ENCODE measurements around the gene HYI. TPM values are rescaled to one million over a fixed set of nuclear protein-coding genes. Genes with fewer than 3 reads are reported as not detected.
"Not testable (repeated sequence)": the region's sequence is repeated elsewhere in the genome, so short reads cannot be mapped to it uniquely, and the experiment has no call there.

The HYI gene, protein sequence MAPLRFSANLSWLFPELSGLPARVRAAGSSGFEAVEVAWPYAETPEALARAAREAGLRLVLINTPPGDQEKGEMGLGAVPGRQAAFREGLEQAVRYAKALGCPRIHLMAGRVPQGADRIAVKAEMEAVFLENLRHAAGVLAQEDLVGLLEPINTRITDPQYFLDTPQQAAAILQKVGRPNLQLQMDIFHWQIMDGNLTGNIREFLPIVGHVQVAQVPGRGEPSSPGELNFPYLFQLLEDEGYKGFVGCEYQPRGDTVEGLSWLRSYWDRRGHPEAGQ
- 18.3 TPM for polyA plus RNA-seq (ENCODE audit: insufficient read length)

DNA sequence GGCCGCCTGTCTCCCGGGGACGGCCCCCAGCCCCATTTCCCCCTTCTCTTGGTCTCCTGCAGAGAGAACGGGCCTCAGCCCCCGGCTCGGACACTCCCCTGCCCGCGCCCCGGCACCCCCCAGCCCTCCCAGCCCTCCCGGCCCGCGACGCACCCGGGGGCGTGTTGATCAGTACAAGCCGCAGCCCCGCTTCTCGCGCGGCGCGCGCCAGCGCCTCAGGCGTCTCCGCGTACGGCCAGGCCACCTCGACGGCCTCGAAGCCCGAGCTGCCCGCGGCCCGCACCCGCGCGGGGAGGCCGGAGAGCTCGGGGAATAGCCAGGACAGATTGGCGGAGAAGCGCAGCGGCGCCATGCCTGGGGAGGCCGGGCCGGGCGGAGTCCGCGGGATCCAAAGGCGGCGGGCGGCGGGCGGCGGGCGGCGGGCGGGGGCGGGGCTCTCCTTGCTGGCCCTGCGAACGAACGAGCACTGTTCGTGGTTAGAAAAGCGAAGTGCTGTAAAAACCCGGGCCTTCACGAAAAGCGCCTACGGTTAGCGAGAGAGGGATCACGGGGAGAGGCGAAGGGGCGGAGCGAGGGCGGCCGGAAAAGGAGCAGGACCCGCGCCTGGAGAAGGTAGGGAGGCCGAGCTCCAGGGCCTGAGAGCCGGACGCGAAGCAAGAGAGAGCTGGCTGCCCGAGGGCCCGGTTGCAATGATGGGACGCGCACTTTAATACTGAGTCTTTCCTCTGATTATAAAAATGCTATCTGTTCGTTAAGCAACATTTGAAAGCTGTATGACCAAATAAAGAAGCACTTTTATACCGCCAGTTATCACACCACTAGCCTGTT lies at the start of gene HYI:
Gene HYI (minus strand): TSS at position 490 of the 828 bp plus-strand sequence. CDS start 138 bp downstream, at position 352.
- DNase-seq (ENCODE audit: low read depth), result peak; percentile 63

DNA sequence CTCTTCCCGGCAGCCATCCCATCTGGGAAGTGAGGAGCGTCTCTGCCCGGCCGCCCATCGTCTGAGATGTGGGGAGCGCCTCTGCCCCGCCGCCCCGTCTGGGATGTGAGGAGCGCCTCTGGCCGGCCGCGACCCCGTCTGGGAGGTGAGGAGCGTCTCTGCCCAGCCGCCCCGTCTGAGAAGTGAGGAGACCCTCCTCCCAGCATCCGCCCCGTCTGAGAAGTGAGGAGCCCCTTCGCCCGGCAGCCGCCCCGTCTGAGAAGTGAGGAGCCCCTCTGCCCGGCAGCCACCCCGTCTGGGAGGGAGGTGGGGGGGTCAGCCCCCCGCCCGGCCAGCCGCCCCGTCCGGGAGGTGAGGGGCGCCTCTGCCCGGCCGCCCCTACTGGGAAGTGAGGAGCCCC lies 48.1 kb upstream of the HYI start:
- DNase-seq (ENCODE audit: low read depth), result not testable (repeated sequence)

DNA sequence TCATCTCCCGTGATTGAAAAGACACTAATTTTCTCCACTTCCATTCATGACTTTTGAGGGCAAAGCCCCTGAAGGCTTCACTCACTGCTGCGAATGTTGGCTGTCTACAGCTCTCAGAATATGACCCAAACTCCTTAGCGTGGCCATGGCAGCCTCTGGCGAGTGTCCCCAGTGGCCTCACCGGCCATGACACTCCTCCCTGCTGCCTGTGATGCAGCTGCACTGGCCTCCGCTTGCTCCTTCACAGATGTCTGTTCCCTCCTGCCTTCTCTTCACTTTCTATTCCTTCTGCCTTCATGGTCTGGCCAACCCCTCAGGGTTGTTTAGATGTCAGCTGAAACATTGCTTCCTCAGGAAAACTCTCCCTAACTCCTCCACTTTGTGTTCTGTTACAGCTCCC lies 46.2 kb upstream of the HYI start:
- DNase-seq (ENCODE audit: low read depth), result no peak

DNA sequence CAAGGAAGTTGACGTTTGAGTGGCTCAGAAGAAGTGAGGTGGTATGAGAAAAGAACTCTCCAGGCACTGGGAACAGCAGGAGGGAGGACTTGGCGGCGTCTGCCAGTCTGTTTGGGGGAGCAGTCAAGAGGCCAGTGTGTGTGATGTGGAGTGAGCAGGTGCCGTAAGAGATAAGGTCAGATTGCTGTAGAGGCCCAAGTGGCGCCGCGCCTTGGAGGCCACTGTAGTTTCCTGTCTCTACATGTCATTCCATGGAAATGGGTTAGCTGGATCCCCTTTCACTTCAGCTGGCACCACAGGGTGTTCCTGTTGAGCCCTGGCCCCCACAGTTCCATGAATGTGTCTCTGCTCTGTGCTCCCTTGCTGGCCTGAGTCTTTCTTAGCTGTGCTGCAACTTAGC lies 41.5 kb upstream of the HYI start:
- DNase-seq (ENCODE audit: low read depth), result no peak

DNA sequence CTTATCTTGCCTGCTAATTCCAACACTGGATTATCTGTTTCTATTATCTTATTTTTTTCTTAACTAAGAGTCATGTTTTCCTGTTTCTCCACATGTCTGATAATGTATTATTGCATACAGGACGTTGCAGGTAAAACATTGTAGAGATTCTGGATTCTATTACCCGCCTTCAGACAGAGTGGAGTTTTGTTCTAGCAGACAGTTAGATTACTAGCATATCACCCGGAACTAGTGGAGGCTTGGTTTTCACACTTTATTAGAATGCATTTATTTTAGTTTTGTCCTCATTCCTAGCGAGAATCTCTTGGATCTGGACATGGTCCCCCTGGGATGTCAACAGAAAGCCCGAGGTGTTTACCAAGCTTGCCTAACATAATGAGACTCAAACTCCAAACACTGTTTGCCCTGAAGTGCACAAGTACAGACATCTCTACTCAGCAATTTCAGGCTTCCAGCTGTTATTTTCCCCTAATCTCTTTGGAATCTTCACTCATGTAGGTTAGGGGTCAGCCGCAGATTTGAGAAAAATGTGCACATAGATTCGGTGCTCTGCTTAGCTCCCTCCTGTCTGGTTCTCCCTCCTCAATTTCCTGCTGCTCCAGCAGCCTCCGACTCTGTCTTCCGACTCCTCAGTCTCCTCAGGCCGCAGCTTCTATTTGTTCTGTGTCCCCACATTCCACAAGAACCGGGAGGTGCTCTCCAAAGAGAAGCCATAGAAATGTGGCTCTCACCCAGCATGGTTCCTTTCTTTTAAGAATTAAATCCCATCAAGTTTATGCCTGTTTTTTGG lies 40.1 kb upstream of the HYI start:
- DNase-seq (ENCODE audit: low read depth), result no peak

DNA sequence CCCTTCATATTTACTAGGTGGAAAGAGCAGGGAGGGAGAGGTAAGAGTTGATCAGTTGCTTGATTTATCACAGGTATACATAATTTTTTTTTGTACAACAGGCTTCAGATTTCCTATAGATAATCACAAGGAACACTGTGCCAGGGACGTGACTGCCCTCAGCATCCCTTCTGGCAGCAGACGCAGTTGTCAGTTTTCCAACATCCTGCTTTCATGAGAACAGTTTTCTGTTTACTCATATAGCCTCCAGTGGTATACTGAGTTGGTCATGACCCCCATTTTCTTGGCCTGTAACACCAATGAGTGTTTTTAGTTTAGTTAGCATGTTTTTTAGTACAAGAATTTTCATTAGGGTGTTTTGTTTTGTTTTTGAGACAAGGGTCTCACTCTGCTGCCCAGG lies 39.1 kb upstream of the HYI start:
- DNase-seq (ENCODE audit: low read depth), result no peak

DNA sequence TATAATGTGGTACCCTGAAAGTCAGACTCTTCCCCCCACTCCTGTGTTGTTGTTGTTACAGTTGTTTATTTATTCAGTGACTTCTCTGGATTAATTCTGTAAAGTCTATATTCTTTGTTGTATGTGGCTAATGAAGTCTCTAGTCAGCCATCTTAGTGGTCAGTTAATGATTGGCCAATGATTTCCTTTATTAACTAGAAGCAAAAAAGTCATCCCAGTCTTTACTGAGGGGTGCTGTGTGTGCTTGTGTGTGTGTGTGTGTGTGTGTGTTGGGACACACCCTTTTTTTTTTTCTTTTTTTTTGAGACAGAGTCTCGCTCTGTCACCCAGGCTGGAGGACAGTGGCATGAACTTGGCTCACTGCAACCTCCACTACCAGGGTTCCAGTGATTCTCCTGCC lies 37.3 kb upstream of the HYI start:
- no peak for DNase-seq (ENCODE audit: low read depth)

DNA sequence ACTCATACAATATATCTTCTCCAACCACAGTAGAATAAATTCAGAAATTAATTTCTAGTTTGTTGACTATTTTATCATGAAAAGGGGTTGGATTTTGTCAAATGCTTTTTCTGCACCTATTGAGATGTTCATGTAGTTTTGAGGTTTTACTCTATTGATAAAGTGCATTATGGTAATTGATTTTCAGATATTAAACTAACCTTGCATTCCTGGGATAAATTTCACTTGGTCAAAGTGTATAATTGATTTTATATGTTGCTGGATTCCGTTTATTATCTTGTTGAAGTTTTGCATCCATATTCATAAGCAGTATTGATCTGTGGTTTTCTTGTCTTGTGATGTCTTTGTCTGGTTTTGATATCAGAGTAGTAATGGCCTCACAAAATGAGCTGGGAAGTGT lies 34.4 kb upstream of the HYI start:
- no peak for DNase-seq (ENCODE audit: low read depth)

DNA sequence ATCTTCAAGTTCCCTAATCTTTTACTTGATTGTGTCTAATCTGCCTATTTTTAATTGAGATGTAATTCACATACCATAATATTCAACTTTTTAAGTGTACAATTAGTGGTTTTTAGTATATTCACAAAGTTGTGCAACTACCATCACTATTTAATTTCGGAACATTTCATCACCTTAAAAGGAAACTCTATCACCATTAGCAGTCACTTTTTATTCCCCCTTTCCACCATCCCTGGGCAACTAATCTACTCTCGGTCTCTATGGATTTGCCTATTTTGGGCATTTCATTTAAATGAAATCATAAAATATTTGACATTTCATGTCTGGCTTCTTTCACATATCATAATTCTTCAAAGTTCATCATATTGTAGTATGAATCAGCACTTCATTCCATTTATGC lies 30.6 kb upstream of the HYI start:
- DNase-seq (ENCODE audit: low read depth), result no peak

DNA sequence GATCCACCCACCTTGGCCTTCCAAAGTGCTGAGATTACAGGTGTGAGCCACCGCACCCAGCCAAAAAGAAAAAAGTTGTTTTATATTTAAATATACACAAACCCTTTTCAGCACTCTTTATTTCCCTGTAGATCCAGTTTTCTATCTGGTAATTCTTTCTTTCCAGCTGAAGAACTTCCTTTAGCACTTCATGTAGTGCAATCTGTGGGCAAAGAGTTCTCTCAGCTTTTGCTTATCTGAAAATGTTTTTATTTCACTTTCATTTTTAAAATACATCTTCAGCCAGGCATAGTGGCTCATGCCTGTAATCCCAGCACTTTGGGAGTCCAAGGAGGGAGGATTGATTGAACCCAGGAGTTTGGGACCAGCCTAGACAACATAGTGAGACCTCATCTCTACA lies 28.5 kb upstream of the HYI start:
- no peak for DNase-seq (ENCODE audit: low read depth)

DNA sequence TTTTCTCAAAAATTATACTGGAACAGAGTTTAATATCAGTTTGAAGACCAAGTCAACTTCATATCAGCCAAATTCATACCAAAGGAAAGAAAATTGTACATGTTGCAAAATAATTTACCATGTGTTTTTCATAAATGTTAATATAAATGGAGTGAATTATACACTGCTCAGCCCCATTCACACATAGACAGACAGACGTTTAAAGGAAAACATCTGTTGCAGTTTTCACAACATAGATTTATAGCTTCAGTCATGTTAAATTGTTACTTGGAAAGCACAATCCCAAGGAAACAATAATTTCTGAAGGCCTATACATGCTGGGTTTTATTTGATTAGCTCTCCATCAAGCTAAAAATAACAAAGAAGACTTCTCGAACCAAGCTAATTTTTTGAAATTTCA lies 27.8 kb upstream of the HYI start:
- DNase-seq (ENCODE audit: low read depth), result no peak

DNA sequence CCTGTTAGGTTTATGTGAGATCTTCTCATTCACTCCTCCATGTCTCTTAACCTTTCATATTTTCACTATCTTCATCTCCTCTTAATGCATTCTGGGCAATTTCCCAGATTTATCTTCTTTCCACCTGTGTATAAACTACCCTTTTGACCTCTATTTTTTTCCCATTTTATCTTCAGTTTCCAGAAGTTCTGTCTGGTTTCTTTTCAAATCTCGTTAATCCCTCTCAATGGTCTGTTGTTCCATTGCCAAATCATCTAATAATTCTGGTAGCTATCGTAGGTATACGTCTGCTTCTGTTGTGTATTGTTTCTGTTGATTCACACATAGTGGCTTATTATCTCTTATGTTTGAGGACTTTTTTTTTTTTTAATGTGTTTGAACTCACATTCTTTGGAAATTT lies 25.7 kb upstream of the HYI start:
- no peak for DNase-seq (ENCODE audit: low read depth)

DNA sequence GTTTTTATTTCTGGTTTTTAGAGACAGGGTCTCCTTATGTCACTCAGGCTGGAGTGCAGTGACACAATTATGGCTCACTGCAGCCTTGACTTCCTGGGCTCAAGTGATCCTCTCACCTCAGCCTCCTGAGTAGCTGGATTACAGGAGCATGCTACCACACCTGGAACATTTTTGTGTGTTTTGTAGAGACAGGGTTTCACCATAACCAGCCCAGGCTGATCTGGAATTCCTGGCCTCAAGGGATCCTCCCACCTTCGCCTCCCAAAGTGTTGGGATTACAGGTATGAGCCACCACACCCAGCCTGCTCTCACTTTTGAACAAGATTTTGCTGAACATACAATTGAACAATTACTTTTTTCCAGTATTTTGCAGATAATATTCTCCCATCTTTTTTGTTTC lies 24.0 kb upstream of the HYI start:
- DNase-seq (ENCODE audit: low read depth), result no peak

DNA sequence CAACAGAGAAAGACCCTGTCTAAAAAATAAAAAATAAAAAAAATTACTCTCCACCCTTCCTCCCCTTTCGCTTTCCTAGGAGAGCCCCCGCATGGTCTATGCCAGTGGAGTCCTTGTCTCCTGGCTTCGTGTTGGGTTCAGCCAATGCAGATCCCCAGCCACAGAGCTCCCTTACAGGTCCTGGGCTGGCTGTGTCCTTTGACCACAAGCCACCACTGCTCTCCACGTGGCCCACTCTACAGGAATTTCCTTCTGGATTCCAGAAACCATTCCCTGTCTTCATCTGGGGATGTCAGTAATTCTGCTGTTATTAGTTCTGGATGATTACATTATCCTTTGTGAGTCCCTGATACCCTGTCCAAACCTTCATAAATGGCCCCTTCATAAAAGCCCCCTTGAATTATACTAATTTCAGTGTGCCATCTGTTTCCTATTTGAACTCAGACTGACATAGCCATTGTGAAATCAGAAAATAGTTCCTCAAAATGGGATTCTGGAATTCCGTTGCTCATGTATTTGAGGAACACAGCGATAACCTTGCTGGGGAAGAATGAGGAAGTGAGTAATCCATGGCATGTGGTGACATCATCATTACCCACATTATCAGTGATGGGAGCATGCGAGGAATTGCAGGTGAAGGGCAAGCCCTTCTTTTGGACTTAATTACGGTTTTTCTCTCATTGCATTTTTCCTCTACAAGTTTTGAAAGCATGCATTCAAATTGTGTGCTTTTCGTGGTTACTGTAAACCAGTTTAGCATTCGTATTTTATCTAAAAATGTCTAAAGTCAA lies 22.1 kb upstream of the HYI start:
- DNase-seq (ENCODE audit: low read depth), result not testable (repeated sequence)

DNA sequence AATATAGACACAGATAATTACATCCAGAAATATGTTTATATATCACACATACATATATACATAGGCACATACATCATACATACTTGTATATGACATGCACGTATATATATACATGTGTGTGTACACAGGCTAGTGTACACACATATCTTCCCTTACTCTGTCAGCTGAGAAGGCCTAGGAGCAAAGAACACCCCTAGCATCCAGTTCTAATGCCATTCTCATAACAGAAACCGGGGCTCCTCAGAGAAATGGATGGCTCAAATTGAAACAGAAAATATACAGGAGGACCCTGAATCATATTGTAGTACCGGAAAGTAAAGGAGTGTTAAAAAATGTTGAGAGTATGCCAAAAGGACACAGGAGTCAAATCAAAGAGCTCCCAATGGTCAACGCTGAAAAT lies 19.7 kb upstream of the HYI start:
- DNase-seq (ENCODE audit: low read depth), result no peak

DNA sequence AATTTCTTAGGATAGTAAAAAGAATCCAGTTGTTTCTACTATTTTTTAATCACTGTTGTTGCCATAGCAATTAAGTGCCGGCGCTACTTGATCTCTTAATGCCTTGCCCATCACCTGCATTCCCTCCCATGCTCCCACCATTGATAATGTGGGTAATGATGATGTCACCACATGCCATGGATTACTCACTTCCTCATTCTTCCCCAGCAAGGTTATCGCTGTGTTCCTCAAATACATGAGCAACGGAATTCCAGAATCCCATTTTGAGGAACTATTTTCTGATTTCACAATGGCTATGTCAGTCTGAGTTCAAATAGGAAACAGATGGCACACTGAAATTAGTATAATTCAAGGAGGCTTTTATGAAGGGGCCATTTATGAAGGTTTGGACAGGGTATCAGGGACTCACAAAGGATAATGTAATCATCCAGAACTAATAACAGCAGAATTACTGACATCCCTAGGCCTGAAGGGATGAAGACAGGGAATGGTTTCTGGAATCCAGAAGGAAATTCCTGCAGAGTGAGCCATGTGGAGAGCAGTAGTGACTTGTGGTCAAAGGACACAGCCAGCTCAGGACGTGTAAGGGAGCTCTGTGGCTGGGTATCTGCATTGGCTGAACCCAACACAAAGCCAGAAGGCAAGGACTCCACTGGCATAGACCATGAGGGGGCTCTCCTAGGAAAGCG lies 18.9 kb upstream of the HYI start:
- DNase-seq (ENCODE audit: low read depth), result not testable (repeated sequence)

DNA sequence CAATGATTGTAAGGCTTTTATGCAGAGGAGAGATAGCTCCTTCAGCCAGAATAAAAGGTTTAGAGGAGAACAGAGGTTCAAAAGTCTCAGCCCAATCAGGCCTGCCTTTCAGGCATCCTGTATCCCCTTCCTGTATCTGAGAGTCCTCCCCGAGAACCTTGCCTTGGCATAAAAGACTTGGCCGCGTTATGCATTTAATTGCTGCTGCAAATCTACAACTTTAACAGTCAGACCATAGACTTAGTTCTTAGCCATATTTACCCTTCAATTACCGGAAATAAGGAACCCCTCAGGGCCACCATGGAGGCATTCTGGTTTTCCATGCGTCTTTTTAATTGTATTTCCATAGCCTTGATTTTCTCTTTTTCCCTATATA lies 18.3 kb upstream of the HYI start:
- DNase-seq (ENCODE audit: low read depth), result no peak

DNA sequence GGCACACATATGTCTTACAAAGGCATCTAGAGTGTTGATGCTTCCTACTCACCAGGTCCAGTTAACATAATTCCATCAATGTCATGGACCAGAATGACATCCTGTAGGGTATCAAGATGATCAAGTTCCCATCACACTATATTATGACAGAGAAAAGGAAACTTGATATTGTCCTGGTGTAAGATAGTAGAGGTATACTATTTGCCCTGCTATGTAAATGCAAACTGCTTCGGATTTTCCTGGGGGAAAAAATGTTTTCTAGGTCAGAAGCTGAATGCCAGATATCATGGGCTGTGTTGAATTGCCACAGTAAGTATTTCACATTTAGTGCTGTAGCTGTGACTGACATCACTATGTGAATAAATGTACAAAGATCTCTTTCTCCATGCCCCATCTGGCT lies 16.2 kb upstream of the HYI start:
- DNase-seq (ENCODE audit: low read depth), result no peak

DNA sequence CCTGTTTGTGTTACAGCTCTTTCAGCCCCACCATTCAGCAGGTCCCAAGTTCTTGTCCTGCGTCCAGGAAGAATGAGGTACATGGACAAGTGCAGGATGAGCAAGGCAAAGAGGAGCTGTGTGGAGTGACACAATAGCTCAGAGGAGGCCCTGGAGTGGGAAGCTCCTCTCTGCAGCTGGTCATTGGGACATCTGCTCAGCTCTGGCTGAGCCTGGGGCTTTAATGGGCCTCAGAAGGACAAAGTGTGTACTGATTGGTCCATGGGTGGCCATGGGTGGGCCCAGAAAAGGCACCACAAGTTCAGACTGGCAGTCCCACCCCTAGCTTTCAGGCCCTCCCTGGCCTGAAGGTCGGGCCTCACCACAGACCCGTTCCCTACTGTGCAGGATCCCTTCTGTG lies 14.7 kb upstream of the HYI start:
- DNase-seq (ENCODE audit: low read depth), result no peak

DNA sequence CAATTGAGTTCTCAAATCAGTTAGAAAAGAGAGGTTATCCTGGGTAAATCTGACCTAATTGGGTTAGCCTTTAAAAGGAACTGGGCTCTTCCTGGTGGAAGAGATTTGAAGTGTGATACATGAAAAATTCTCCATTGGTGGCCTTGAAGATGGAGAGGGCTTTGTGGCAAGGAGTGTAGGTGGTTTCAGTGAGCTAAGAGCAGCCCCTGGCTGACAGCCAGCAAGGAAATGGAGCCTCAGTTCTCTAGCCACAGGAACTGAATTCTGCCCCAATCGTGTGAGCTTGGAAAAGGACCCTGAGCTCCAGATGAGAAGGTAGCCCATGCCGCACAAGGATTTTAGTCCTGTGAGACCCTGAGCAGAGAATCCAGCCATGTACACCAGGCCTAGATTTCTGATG lies 12.7 kb upstream of the HYI start:
- DNase-seq (ENCODE audit: low read depth), result no peak

DNA sequence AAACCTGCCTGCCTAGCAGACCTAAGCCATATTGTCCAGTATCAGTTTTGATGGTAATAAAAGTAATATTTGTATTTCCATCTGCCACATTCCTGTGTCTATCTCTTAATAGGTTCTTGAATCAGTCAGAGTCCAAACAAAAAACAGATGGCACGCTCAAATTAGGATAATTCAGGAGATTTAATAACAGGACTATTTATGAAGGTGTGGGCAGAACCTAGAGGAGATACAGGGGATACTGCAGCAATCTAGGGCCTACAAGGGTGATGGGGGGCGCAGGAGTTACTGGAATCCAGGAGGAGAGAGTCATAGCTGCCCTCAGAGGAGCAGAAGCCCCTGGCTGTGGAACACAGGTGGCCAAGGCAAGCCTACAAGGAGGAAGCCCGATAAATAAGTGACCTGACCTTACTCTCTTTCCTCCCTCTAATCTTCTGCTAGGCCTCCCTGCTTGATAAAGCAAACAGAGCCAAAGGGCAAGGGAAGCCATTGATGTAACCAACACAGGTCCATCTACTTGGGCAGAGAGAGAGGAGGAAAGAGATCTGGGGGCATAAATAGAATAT lies 11.9 kb upstream of the HYI start:
- DNase-seq (ENCODE audit: low read depth), result no peak

Measured in forelimb muscle (tissue), 1 donor.